SKM-1 treated with dmso at 0.1 percent for 144 hours (cell line): ENCODE results near the gene TENM4.

ENCODE experiments used
- DNase-seq: peaks from one replicate; lab custom pipeline; 2025; ENCODE audit not compliant: unreplicated experiment; lab: John Stamatoyannopoulos, UW

The TENM4 gene

GRCh38 chr11:79150320-79150719 is 290.5 kb downstream of the TENM4 start:
- peak; percentile 53 for DNase-seq

- no peak for DNase-seq
Observed at GRCh38 chr11:79147731-79148130, 293.1 kb downstream of the TENM4 start.

DNA sequence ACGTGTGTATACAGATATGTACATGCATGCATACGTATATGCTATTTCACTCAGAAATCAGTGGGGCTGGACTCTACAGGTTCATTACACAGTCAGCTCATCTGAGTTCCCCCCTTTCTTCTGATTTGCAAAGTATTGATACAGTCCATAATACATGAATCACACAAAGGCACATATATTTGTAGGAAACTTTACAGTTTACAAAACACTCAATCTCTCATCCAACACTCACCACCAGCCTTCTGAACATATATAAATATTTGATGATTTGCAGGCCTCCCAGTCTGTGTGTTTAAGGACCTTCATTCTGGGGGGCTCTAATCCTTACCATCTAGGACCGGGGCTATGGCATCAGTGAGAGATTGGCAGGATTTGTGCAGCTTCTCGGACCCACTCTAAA is 293.8 kb downstream of the TENM4 start:
- no peak for DNase-seq

DNA sequence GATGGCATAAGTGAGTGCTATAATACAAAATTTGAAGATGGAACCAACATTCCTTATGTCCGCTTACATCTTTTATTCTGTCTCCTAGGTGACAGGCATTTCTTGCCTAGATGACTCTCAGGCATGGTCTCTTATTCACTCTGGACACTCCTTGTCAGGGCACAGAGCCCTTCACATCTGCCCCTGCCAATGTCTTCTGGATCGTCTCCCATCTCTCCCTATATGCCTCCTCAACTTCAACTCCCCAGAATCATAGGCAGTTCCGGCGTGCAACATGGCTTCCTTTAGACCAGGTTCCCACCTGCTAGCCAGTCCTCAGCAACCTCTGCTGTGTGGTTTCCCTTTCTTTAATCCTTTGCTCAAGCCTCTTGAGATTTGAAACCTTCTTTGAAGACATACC is 300.9 kb downstream of the TENM4 start:
- peak; percentile 22 for DNase-seq

DNA sequence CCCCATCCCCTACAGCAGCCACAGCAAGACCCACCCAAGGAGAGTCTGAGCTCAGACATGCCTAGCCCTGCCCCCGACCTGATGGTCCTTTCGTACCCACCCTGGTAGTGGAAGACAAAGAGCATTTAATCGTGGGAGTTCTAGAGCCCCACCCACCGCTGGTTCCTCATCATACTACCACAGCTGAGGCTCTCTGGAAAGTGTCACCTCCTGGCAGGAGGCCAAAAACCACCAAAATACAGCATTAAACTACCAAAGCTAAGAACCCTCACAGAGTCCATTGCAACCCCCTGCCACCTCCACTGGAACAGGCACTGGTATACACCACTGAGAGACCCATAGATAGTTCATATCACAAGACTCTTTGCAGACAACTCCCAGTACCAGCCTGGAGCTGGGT is 311.1 kb downstream of the TENM4 start:
- no peak for DNase-seq

GRCh38 chr11:79128291-79128690 is 312.5 kb downstream of the TENM4 start:
- no peak for DNase-seq

DNA sequence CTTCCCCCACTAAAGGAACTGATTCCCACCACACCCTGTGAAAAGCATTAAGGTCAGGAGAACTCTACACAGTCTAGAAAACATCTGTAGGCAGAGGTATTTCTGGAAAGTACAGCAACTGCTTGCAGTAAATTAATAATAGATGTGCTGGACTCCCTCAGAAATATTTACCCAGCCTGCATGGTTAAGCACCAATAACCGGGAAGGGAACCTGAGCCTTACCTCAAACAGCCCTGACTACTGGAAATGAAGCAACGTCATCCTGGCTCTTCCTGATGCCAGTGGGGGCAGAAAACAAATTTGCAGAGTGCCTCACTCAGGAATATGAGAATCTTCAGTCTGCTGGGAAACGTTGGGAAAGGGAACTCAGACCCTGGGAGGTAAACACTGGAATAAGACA is 318.1 kb downstream of the TENM4 start:
- no peak for DNase-seq

- no peak for DNase-seq
Observed at GRCh38 chr11:79121351-79121750, 319.5 kb downstream of the TENM4 start.

- DNase-seq = no peak
Observed at GRCh38 chr11:79119491-79120284, 321.1 kb downstream of the TENM4 start.

DNA sequence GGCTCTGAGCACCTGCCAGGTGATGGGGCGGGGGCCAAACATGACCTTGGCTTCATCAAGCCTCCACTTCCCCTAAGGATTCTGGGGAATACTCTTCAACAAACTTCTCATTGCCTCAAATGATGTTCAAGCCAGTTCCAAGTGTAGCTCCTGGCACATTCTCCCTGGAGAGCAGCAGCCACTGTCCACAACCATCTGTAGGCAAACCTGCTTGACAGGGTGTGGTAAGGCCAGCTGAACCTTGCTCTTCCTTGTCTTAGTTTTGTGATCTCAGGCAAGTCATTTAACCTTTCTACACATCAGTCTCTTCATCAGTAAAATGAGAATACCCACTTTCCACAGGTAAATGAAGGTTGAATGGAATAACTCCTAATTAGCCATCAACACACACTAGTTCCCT is 323.3 kb downstream of the TENM4 start:
- no peak for DNase-seq

DNA sequence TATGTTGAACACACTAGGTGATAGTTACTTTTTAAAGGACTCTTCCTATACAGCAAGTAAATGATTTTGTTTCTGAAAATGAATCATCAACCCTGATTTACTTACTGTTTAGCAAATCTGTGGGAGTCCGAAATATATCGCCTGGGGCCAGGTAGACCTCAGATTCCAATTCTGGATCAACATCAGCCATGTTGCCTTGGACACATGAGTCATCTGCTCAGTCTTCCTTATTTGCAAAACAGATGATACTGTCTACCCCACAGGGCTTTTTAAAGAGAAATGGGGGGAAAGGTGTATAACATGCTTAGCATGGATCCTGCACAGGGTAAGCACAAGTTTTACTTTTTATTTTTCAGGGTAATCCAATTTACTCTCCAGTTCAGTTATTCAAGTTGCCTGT is 324.2 kb downstream of the TENM4 start:
- no peak for DNase-seq

DNA sequence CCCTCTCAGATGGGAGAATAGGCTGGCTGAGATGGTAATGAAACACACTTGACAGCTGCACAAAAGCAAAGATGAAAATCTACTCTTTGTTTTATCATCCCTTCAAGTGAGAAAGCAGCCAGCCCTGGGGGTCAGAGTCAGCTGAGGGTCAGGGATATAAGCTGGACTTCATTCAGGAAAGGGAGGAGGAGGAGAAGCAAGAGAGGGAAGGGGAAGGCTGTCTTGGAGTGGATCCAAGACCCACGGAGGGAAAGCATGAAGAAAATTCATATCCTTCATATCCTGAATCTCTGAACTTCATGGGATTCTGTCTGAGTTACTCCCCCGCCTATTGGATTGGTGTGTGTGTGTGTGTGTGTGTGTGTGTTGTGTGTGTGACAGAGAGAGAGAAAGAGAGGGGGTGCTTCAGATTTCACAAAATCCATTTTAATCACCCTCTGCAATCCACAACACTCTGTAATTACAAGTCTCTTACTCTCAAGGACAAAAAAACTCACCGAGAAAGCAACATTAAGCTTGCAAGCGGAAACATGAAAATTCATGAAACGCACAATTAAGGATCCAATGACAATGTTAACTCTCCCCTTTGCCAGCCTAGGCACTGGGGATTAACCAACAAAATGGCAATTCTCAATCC is 327.7 kb downstream of the TENM4 start:
- DNase-seq = no peak

DNA sequence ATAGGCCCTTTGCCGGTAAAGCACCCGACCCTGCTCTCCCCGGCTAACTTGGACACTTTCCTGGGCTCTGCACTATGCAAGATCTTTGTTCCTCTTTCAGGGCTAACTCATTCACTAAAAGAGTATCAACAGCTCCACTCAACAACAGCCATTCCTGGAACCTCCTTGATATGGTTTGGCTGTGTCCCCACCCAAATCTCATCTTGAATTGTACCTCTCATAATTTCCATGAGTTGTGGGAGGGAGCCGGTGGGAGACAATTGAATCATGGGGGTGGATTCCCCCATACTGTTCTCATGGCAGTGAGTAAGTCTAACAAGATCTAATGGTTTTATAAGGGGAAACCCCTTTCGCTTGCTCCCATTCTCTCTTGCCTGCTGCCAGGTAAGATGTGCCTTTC is 330.0 kb downstream of the TENM4 start:
- no peak for DNase-seq

DNA sequence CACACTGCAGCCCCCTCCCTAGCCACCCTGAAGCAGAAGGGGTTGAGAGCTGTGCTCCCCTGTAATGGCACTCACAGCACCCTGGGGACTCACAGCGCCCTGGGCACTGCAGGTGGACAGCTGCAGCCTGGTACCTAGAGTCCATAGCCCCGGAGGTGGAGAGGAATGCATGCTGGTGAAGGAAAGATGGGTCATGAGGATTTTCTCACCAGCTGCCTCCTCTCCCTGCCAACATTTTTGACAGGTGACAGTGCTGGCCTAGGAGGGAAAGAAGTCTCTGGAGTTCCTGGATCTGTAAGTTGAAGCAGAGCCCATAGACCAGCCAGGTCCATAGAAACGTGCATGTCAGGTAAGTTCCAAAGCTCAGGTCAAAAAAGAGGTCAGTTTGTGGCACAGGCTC is 330.5 kb downstream of the TENM4 start:
- no peak for DNase-seq

DNA sequence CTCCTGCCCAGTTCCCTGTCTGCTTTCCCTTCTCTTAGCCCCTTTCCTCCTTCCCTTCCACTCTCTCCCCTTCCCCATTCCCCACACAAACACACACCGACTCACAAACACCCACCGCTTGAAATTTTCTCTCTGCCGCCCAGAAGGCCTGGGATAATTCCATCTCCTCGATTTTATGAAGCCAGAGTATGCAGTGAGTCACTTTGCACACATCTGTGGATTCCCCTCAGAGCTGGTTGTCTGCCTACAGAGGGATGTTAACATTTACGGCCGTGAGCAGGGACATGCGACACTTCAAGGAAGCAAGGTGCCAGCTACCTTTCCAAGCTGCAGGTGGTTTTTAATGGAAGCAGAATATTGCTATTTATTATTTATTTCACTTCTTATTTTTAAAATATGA is 332.0 kb downstream of the TENM4 start:
- DNase-seq = no peak

DNA sequence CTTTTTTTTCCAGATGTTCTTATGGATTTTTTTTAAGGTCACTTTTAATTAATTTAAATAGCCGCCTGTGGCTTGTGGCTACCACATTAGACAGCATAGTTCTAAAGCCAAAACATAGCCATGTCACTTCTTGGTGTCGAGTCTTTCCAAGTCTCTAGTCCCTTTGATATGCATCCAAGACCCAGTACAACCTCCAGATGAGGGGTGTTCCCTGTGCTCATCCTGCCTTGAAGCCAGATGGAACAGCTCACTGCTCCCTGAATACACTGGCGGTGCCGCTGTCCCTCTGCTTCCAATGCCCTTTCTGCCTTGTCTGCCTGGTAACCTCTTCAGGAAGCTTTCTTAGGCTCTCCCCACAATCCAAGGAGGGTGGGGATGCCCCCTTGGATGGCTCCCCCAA is 338.0 kb downstream of the TENM4 start:
- no peak for DNase-seq

DNA sequence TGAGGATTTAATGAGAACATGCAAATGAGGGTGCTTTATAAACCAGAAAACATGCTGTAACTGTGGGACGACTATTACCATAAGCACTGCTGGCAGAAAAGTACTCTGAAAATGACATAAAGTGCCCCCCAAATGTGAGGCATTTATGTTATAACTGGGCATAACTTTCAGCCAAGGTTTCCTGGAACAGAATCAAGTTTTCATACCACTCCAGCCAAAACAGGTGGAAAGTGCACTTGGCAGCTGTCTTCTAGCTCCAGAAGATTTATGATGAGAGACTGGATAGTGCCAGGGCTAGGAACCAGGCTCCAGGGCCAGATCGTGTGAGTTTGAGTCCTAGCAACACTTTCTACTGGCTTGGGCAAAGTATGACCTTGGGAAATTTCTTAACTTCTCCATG is 339.2 kb downstream of the TENM4 start:
- DNase-seq = no peak

GRCh38 chr11:79100093-79100910 is 340.5 kb downstream of the TENM4 start:
- DNase-seq = peak; percentile 42

GRCh38 chr11:79098146-79098545 is 342.7 kb downstream of the TENM4 start:
- DNase-seq = no peak

- no peak for DNase-seq
Observed at GRCh38 chr11:79097246-79097875, 343.5 kb downstream of the TENM4 start.

DNA sequence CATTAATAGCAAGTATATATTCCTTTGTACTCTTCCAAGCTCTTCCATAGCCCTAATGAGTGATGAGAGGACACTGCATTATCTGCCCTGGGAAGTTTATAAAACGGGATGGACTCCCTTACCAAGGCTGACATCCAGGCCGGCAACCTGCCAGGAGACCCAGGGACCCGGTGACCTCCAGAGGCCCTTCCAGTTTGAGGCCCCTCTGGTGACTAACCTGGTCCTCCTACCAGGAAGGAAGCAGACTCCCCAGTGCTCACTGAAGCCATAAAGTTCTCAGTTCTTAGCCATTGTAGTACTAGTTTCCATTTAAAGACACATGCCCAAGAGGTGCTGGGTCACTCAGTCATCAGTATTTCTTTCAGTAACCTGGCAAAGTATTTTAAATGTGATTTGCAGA is 345.4 kb downstream of the TENM4 start:
- no peak for DNase-seq
